MM.1S (cell line): ENCODE results near the gene LYZL6.

Source experiments
- DNase-seq: peaks from one replicate; pipeline ENCODE4 v3.0.0-alpha.2; 2015
- H2AFZ ChIP-seq: fragments of 300-600 bp; sonication (generic); 2 replicates; pipeline ENCODE4 v1.6.0; 2016; ENCODE audit warnings: antibody characterized with exemption, low read length
- H3F3A ChIP-seq: fragments of 300-600 bp; sonication (generic); 2 replicates; pipeline ENCODE4 v1.6.1; 2016; ENCODE audit warnings: mild to moderate bottlenecking, antibody characterized with exemption, low read length, moderate library complexity, mixed read lengths; ENCODE audit not compliant: insufficient read depth
- H3K27ac ChIP-seq: fragments of 300-600 bp; sonication (generic); 2 replicates; pipeline ENCODE4 v1.5.1; 2016; ENCODE audit warnings: mild to moderate bottlenecking, low read length
- H3K27me3 ChIP-seq: fragments of 300-600 bp; sonication (generic); replicated peaks from 2 replicates; pipeline ENCODE4 v1.6.0; 2016; ENCODE audit warnings: low read length; ENCODE audit not compliant: insufficient read depth
- H3K36me3 ChIP-seq: fragments of 300-600 bp; sonication (generic); replicated peaks from 2 replicates; pipeline ENCODE4 v1.6.1; 2016; ENCODE audit warnings: mild to moderate bottlenecking, low read length, mixed read lengths; ENCODE audit not compliant: insufficient read depth
- H3K4me1 ChIP-seq: fragments of 300-600 bp; sonication (generic); 2 replicates; pipeline ENCODE4 v1.6.1; 2016; ENCODE audit warnings: low read length, mixed read lengths
- H3K4me2 ChIP-seq: fragments of 300-600 bp; sonication (generic); 2 replicates; pipeline ENCODE4 v1.6.0; 2016; ENCODE audit warnings: low read depth, low read length
- H3K4me3 ChIP-seq: fragments of 300-600 bp; sonication (generic); 2 replicates; pipeline ENCODE4 v1.5.1; 2016; ENCODE audit warnings: low read length, mixed read lengths
- H3K79me2 ChIP-seq: fragments of 300-600 bp; sonication (generic); 2 replicates; pipeline ENCODE4 v1.6.1; 2016; ENCODE audit warnings: mixed run types, low read length, mixed read lengths
- H3K9ac ChIP-seq: fragments of 300-600 bp; sonication (generic); 2 replicates; pipeline ENCODE4 v1.6.1; 2016; ENCODE audit warnings: low read length, mixed read lengths
- H3K9me2 ChIP-seq: fragments of 300-600 bp; sonication (generic); replicated peaks from 2 replicates; pipeline ENCODE4 v1.6.1; 2016; ENCODE audit warnings: mild to moderate bottlenecking, low read length, mixed read lengths; ENCODE audit not compliant: insufficient read depth
- H3K9me3 ChIP-seq: fragments of 300-600 bp; sonication (generic); replicated peaks from 2 replicates; pipeline ENCODE4 v1.6.1; 2016; ENCODE audit warnings: mild to moderate bottlenecking, low read length, mixed read lengths; ENCODE audit not compliant: insufficient read depth
- H4K20me1 ChIP-seq: fragments of 300-600 bp; sonication (generic); 2 replicates; pipeline ENCODE4 v1.6.1; 2016; ENCODE audit warnings: mild to moderate bottlenecking, low read length, moderate library complexity, mixed read lengths; ENCODE audit not compliant: insufficient read depth
- EZH2 ChIP-seq: fragments of 300-600 bp; sonication (generic); optimal IDR thresholded peaks from 2 replicates; pipeline ENCODE3; 2017; ENCODE audit warnings: low read depth, mild to moderate bottlenecking, antibody characterized with exemption, low read length, mixed read lengths
- EZH2phosphoT487 ChIP-seq: fragments of 300-600 bp; sonication (generic); IDR thresholded peaks from 2 replicates; pipeline ENCODE4 v1.6.1; 2018; ENCODE audit warnings: antibody characterized with exemption, low read length
- TF ChIP-seq, protein P1 (sequence below): fragments of 300-600 bp; sonication (generic); IDR thresholded peaks from 2 replicates; pipeline ENCODE4 v1.5.1; 2016; ENCODE audit warnings: antibody characterized with exemption, low read length, mixed read lengths

Gene LYZL6

DNA sequence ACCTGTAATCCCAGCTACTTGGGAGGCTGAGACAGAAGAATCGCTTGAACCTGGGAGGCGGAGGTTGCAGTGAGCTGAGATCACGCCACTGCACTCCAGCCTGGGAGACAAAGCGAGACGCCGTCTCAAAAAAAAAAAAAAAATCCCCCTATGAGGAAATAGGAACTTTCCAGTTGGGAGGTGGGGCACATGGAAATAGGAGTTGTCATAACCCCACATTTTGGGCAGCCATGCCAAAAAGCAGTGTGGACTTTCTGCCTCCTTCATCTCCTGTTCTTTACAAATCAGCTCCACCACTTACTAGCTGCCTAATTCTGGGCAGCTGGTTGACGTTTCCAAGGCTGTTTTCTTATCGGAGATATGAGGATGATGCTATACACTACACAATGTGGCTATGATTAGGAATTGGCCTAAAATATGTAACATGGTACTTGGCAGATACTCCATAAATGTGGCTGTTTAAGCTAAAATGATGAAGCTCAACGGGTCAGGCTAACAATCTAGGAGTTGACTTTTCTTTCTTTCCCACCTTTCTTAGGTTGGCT is 41.8 kb downstream of the LYZL6 start:
- no peak overlapping the region for H2AFZ ChIP-seq
- H3K27ac ChIP-seq = no peak overlapping the region
- no peak overlapping the region for H3K4me3 ChIP-seq
- H4K20me1 ChIP-seq = no peaks in the 10 kb centered on the region
- H3K9ac ChIP-seq = no peak overlapping the region
- no peaks in the 10 kb centered on the region for H3K9me2 ChIP-seq
- no peaks in the 10 kb centered on the region for H3K9me3 ChIP-seq
- H3K27me3 ChIP-seq = no peaks in the 10 kb centered on the region
- no peaks in the 10 kb centered on the region for H3K36me3 ChIP-seq
- H3K4me2 ChIP-seq = no peak overlapping the region
- DNase-seq = no peak
- TF ChIP-seq EZH2 (no peak), EZH2phosphoT487 (no peak)
- TF ChIP-seq, protein P1, sequence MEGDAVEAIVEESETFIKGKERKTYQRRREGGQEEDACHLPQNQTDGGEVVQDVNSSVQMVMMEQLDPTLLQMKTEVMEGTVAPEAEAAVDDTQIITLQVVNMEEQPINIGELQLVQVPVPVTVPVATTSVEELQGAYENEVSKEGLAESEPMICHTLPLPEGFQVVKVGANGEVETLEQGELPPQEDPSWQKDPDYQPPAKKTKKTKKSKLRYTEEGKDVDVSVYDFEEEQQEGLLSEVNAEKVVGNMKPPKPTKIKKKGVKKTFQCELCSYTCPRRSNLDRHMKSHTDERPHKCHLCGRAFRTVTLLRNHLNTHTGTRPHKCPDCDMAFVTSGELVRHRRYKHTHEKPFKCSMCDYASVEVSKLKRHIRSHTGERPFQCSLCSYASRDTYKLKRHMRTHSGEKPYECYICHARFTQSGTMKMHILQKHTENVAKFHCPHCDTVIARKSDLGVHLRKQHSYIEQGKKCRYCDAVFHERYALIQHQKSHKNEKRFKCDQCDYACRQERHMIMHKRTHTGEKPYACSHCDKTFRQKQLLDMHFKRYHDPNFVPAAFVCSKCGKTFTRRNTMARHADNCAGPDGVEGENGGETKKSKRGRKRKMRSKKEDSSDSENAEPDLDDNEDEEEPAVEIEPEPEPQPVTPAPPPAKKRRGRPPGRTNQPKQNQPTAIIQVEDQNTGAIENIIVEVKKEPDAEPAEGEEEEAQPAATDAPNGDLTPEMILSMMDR = no peak
- H3F3A ChIP-seq = no peaks in the 10 kb centered on the region
- H3K79me2 ChIP-seq = no peaks in the 10 kb centered on the region
- no peaks in the 10 kb centered on the region for H3K4me1 ChIP-seq

DNA sequence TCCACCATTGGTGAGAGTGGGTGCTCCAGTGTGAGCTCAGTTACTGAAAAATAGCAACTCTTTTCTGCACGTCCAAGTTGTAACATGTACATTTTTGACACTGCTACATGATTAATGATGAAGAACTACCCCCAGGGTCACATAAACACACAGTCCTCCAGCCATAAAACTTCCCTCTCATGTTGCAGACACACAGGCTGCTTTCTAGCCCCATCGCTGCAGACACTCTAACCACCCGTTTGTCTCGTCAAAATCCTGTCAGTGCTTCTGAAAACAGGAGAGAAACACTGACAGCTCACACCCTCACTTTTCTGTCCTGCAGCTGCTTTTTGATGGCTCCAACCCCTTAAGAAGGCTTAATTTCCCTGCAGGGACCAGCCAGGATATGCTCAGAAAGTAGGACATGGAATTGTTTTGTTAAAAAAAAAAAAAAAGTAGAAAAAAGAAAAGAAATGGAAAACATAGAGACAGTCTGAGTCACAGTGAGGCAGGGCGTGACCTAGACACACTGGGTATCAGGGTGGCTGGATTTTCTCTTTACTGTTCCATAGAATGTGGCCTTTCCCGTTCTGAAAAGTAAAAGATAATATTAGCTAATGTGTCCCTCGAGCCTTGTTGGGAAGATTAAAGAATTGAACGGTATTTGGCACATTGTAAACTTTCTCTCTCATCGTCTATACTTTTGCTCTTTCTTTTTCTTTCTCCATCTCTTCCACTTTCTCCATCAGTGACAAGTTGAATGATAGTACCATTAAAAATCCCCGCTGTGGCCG is 42.6 kb downstream of the LYZL6 start:
- no peak overlapping the region for H3K27ac ChIP-seq
- no peaks in the 10 kb centered on the region for H3K27me3 ChIP-seq
- H3K79me2 ChIP-seq = no peaks in the 10 kb centered on the region
- H3K36me3 ChIP-seq = no peaks in the 10 kb centered on the region
- H4K20me1 ChIP-seq = no peaks in the 10 kb centered on the region
- no peak overlapping the region for H2AFZ ChIP-seq
- no peaks in the 10 kb centered on the region for H3K4me1 ChIP-seq
- H3F3A ChIP-seq = no peaks in the 10 kb centered on the region
- no peaks in the 10 kb centered on the region for H3K9me2 ChIP-seq
- no peak overlapping the region for H3K4me2 ChIP-seq
- H3K9ac ChIP-seq = no peak overlapping the region
- no peak for DNase-seq
- no peaks in the 10 kb centered on the region for H3K9me3 ChIP-seq
- TF ChIP-seq EZH2 (no peak), EZH2phosphoT487 (no peak)
- TF ChIP-seq, protein P1 = no peak
- H3K4me3 ChIP-seq = no peak overlapping the region

- no peaks in the 10 kb centered on the region for H3F3A ChIP-seq
Measured at GRCh38 chr17:35900280-35900679, 43.2 kb downstream of the LYZL6 start.

More at GRCh38 chr17:35900280-35900679, 43.2 kb downstream of the LYZL6 start:
- TF ChIP-seq EZH2phosphoT487 (no peak), EZH2 (no peak)
- TF ChIP-seq, protein P1 = no peak
- Histone ChIP-seq H4K20me1 (no peaks in the 10 kb centered on the region), H3K27me3 (no peaks in the 10 kb centered on the region), H3K79me2 (no peaks in the 10 kb centered on the region), H3K36me3 (no peaks in the 10 kb centered on the region), H3K4me3 (no peak overlapping the region), H3K9me3 (no peaks in the 10 kb centered on the region), H3K27ac (no peak overlapping the region), H3K4me2 (no peak overlapping the region), H3K4me1 (no peaks in the 10 kb centered on the region), H3K9ac (no peak overlapping the region), H3K9me2 (no peaks in the 10 kb centered on the region), H2AFZ (no peak overlapping the region)
- no peak for DNase-seq
